PC-3 (cell line): ENCODE data around the gene CEP70. TPM values are rescaled to one million over a fixed set of nuclear protein-coding genes. Genes with fewer than 3 reads are reported as not detected.
A peak's percentile ranks its signal among the peaks of the same experiment; 100 is the strongest.
"Not testable (repeated sequence)": the region's sequence is repeated elsewhere in the genome, so short reads cannot be mapped to it uniquely, and the experiment has no call there.

Experiments
- ATAC-seq: fragments of 200-7000 bp; cut with Tn5 transposase; 2 replicates; pipeline ENCODE4 v1.9.1; 2020; ENCODE audit warnings: mild to moderate bottlenecking, moderate library complexity
- BruUV-seq: library from RNA; stranded (reverse); fragments of 400-500 nt; replicated peaks from 2 replicates; lab custom pipeline; 2021; lab: Mats Ljungman, UMichigan
- CTCF ChIA-PET: fragments of 300-600 bp; sonication (Branson Sonifier 250); formaldehyde crosslinking; loops from one replicate; lab custom pipeline; 2022; ENCODE audit warnings: antibody characterized with exemption; lab: Charles Lee
- POLR2A ChIA-PET: fragments of 300-600 bp; sonication (Branson Sonifier 250); formaldehyde crosslinking; loops from one replicate; lab custom pipeline; 2022; ENCODE audit warnings: antibody characterized with exemption; ENCODE audit not compliant: unreplicated experiment; lab: Charles Lee
- DNase-seq: peaks from one replicate; pipeline ENCODE4 v3.0.0-alpha.2; 2015
- H2AFZ ChIP-seq: fragments of 300-600 bp; sonication (generic); 2 replicates; pipeline ENCODE4 v1.6.0; 2016; ENCODE audit warnings: antibody characterized with exemption, low read length
- H3F3A ChIP-seq: fragments of 300-600 bp; sonication (generic); one replicate; pipeline ENCODE4 v1.6.0; 2017; ENCODE audit warnings: antibody characterized with exemption, low read length, control low read depth, mild to moderate bottlenecking; ENCODE audit not compliant: unreplicated experiment
- H3K27ac ChIP-seq: fragments of 300-600 bp; sonication (generic); 2 replicates; pipeline ENCODE4 v1.5.1; 2016; ENCODE audit warnings: mild to moderate bottlenecking, low read length
- H3K27me3 ChIP-seq: fragments of 300-600 bp; sonication (generic); 2 replicates; pipeline ENCODE4 v1.6.1; 2016; ENCODE audit warnings: low read length, mixed read lengths
- H3K36me3 ChIP-seq: fragments of 300-600 bp; sonication (generic); 2 replicates; pipeline ENCODE4 v1.6.1; 2016; ENCODE audit warnings: low read depth, mixed run types, low read length, mixed read lengths
- H3K4me1 ChIP-seq: fragments of 300-600 bp; sonication (generic); 2 replicates; pipeline ENCODE4 v1.5.1; 2016; ENCODE audit warnings: low read length; ENCODE audit not compliant: insufficient read depth
- H3K4me2 ChIP-seq: fragments of 300-600 bp; sonication (generic); 2 replicates; pipeline ENCODE4 v1.6.0; 2016; ENCODE audit warnings: low read length
- H3K4me3 ChIP-seq: fragments of 300-600 bp; sonication (generic); 2 replicates; pipeline ENCODE4 v1.5.1; 2016; ENCODE audit warnings: mild to moderate bottlenecking, low read length, mixed read lengths
- H3K79me2 ChIP-seq: fragments of 300-600 bp; sonication (generic); 2 replicates; pipeline ENCODE4 v1.6.1; 2017; ENCODE audit warnings: low read length, mixed read lengths
- H3K9ac ChIP-seq: fragments of 300-600 bp; sonication (generic); 2 replicates; pipeline ENCODE4 v1.6.0; 2016; ENCODE audit warnings: mild to moderate bottlenecking, low read length
- H3K9me2 ChIP-seq: fragments of 300-600 bp; sonication (generic); replicated peaks from 2 replicates; pipeline ENCODE4 v1.6.1; 2016; ENCODE audit warnings: mixed run types, low read length, mixed read lengths
- H3K9me3 ChIP-seq: fragments of 300-600 bp; sonication (generic); 2 replicates; pipeline ENCODE4 v1.6.1; 2016; ENCODE audit warnings: low read length, mixed read lengths
- H4K20me1 ChIP-seq: fragments of 300-600 bp; sonication (generic); 2 replicates; pipeline ENCODE4 v1.6.1; 2016; ENCODE audit warnings: low read length, mixed read lengths
- EZH2 ChIP-seq: fragments of 300-600 bp; sonication (generic); IDR thresholded peaks from one replicate; pipeline ENCODE4 v1.6.1; 2017; ENCODE audit warnings: antibody characterized with exemption, mild to moderate bottlenecking, low read length; ENCODE audit not compliant: unreplicated experiment
- EZH2phosphoT487 ChIP-seq: fragments of 300-600 bp; sonication (generic); IDR thresholded peaks from 2 replicates; pipeline ENCODE4 v1.6.1; 2018; ENCODE audit warnings: mild to moderate bottlenecking, antibody characterized with exemption, low read length, borderline replicate concordance
- intact Hi-C: fragments of 100-400 bp; cut with micrococcal nuclease; formaldehyde crosslinking; loops from 2 replicates; pipeline ENCODE4 v1.9.0; 2023
- total RNA-seq: library from RNA; depleted of rRNA; stranded (reverse); fragments of >200 nt; gene quantifications from 2 replicates; pipeline ENCODE4 v1.2.3, GENCODE V29; 2014
- TF ChIP-seq, protein P1 (sequence below): fragments of 300-600 bp; sonication (generic); conservative IDR thresholded peaks from 2 replicates; pipeline ENCODE4 v1.5.1; 2017; ENCODE audit warnings: antibody characterized with exemption, low read depth, mild to moderate bottlenecking, low read length

CEP70 gene
- total RNA-seq, 1 experiment from 2014 or later, result 16.7 TPM

GRCh38 chr3:138492980-138493675, 100.9 kb downstream of the CEP70 start:
- ATAC-seq (no peak), DNase-seq (no peak)
- Histone ChIP-seq H3K4me2 (peak overlapping the region; percentile 44), H3K9ac (no peak overlapping the region), H3K27ac (peak overlapping the region; percentile 65), H3K4me1 (peaks cover 27% of the 10 kb centered on the region), H3K9me3 (no peaks in the 10 kb centered on the region), H3K79me2 (no peaks in the 10 kb centered on the region), H3K4me3 (no peak overlapping the region), H4K20me1 (no peaks in the 10 kb centered on the region), H3F3A (peaks cover 4% of the 10 kb centered on the region), H2AFZ (no peak overlapping the region), H3K9me2 (no peaks in the 10 kb centered on the region), H3K36me3 (no peaks in the 10 kb centered on the region), H3K27me3 (no peaks in the 10 kb centered on the region)
- BruUV-seq, result no TSS peak
- TF ChIP-seq EZH2phosphoT487 (no peak), EZH2 (no peak)
- TF ChIP-seq, protein P1, sequence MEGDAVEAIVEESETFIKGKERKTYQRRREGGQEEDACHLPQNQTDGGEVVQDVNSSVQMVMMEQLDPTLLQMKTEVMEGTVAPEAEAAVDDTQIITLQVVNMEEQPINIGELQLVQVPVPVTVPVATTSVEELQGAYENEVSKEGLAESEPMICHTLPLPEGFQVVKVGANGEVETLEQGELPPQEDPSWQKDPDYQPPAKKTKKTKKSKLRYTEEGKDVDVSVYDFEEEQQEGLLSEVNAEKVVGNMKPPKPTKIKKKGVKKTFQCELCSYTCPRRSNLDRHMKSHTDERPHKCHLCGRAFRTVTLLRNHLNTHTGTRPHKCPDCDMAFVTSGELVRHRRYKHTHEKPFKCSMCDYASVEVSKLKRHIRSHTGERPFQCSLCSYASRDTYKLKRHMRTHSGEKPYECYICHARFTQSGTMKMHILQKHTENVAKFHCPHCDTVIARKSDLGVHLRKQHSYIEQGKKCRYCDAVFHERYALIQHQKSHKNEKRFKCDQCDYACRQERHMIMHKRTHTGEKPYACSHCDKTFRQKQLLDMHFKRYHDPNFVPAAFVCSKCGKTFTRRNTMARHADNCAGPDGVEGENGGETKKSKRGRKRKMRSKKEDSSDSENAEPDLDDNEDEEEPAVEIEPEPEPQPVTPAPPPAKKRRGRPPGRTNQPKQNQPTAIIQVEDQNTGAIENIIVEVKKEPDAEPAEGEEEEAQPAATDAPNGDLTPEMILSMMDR, result no peak
- intact Hi-C loops, result loop anchor here (5.0 kb wide), 1 partner anchor 99 kb away; the partner anchor contains the start of gene CEP70
- POLR2A ChIA-PET, result no interaction called here
- CTCF ChIA-PET, result no interaction called here

- TF ChIP-seq EZH2phosphoT487 (no peak), EZH2 (no peak)
- TF ChIP-seq, protein P1, result no peak
- no peaks in the 10 kb centered on the region for H3K27me3 ChIP-seq
- ChIA-PET POLR2A (no interaction called here), CTCF (no interaction called here)
- H3K9me2 ChIP-seq, result no peaks in the 10 kb centered on the region
- DNase-seq, result no peak
- no peaks in the 10 kb centered on the region for H4K20me1 ChIP-seq
- H3K4me3 ChIP-seq, result no peak overlapping the region
- H3K4me1 ChIP-seq, result peaks cover 27% of the 10 kb centered on the region
- no TSS peak for BruUV-seq
- no peak for ATAC-seq
- no peaks in the 10 kb centered on the region for H3K79me2 ChIP-seq
- peaks cover 4% of the 10 kb centered on the region for H3F3A ChIP-seq
- H3K27ac ChIP-seq, result no peak overlapping the region
- no peak overlapping the region for H2AFZ ChIP-seq
- intact Hi-C loops, result loop anchor here (5.0 kb wide), 1 partner anchor 100 kb away; the partner anchor contains the start of gene CEP70
- no peak overlapping the region for H3K4me2 ChIP-seq
- no peak overlapping the region for H3K9ac ChIP-seq
- no peaks in the 10 kb centered on the region for H3K9me3 ChIP-seq
- H3K36me3 ChIP-seq, result no peaks in the 10 kb centered on the region
Measured at GRCh38 chr3:138491971-138492370, 102.1 kb downstream of the CEP70 start.

- BruUV-seq, DNase-seq, H3F3A ChIP-seq, H3K9ac ChIP-seq, H3K9me2 ChIP-seq, H3K4me3 ChIP-seq, CTCF ChIA-PET, intact Hi-C loops, H3K27me3 ChIP-seq, H4K20me1 ChIP-seq, H3K27ac ChIP-seq, H3K4me2 ChIP-seq, H2AFZ ChIP-seq, H3K4me1 ChIP-seq, H3K79me2 ChIP-seq, H3K9me3 ChIP-seq, ATAC-seq, H3K36me3 ChIP-seq, POLR2A ChIA-PET: not testable (repeated sequence)
Measured at GRCh38 chr3:138486580-138486979, 107.5 kb downstream of the CEP70 start.

DNA sequence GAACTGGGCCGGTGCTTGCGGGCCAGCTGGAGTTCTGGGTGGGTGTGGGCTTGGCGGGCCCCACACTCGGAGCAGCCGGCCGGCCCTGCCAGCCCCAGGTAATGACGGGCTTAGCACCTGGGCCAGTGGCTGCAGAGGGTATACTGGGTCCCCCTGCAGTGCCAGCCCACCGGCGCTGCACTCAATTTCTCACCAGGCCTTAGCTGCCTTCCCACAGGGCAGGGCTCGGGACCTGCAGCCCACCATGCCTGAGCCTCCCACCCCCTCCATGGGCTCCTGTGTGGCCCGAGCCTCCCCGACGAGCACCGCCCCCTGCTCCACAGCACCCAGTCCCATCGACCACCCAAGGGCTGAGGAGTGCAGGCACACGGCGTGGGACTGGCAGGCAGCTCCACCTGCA, 109.4 kb downstream of the CEP70 start:
- H2AFZ ChIP-seq, DNase-seq, H3K4me2 ChIP-seq, H4K20me1 ChIP-seq, H3K4me1 ChIP-seq, H3F3A ChIP-seq, BruUV-seq, H3K9ac ChIP-seq, H3K4me3 ChIP-seq, CTCF ChIA-PET, H3K27me3 ChIP-seq, H3K36me3 ChIP-seq, H3K27ac ChIP-seq, H3K9me3 ChIP-seq, POLR2A ChIA-PET, ATAC-seq, H3K79me2 ChIP-seq, H3K9me2 ChIP-seq, intact Hi-C loops: not testable (repeated sequence)
